Embryonic facial prominence (tissue), 1 donor: ENCODE results near the gene SERP1.
"Not testable (repeated sequence)": the region's sequence is repeated elsewhere in the genome, so short reads cannot be mapped to it uniquely, and the experiment has no call there.

Source experiments
- DNase-seq: peaks from one replicate; pipeline ENCODE4 v3.0.0-alpha.2; 2016; ENCODE audit errors: extremely low spot score

The SERP1 gene

DNA sequence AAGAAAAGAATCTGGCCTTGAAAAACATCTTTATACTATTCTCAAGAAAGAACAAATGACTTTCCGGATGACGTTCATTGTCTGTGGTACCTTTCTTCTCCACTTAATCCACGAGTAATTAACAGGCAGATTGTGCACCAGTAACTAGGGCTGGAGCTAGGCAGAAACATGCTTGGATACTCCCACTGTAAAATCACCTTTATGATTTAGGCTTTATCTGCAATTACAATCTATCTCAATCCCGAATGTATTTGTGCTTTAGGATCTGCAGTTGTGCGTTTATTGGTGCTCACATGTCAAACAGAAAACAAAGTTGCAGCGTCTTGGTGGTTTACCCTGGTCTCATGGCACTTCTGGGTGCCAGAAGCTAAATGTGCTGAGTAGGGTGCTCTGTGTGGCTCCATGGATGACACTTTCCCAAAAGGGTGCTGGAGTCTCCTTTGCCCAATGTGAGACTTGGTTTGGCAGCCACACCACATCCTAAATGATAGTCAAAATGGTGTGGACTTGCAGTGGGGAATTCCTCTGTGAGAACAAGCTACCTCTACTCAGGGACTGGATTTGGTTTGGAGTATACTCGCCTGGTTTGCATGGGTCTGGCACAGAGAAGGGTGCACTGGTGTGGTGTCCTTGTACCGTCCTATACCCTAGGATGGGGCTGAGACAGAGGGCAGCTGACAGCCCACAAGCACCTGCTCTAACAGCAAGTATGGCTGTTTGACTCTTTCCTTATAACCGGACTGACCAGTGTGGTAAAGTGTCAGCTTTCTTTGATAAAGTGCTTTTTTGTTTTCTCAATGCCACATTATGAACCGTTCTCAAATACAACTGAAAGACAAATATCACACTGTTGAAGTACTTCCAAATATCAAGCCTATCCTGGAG is 7.7 kb downstream of the SERP1 start:
- DNase-seq = no peak

DNA sequence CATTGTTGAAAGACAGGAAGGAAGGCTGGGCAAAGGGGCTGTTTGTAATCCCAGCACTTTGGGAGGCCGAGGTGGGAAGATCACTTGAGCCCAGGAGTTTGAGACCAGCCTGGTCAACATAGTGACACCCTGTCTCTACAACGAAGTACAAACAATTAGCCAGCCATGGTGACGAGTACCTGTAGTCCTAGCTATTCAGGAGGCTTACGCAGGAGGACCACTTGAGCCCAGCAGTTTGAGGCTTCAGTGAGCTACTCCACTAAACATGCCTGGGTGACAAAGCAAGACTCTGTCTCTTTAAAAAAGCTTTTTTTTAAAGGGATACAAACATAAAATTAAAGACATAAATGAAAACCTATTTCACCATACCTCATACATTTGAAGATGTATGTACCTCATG is 11.1 kb downstream of the SERP1 start:
- no peak for DNase-seq

DNA sequence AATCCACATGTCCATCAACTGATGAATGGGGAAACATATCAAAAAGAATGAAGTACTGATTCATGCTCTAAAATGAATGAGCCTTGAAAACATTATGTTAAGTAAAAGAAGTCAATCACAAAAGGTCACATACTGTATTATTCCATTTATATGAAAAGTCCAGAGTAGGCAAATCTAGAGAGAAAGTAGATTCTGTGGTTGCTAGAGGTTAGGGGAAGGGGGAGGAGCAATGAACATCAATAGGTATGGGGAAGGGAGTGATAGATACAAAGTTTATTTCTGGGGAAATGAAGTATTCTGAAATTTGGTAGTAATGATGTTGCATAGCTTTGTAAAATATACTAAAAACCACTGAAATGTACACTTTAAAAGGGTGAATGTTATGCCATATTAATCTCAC is 14.5 kb downstream of the SERP1 start:
- no peak for DNase-seq

DNA sequence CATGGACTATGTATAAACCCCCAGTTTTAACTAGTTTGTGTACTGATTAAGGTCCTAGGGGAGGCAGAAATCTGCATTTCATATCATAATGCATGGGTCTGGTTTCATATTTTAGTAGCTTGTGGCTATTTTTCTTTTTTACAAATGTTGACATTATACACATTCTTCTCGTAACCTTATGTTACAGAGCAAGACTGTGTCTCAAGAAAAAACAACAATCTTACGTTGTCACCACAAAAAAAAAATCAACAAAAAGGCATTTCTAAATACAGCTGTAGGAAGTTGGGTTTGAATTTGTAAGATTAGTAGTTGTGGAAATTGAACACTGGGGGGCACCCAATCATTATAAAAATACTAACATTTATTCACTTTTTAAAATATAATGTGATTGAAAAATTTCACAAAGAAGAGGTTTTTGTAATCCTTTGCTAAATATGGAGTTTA is 17.9 kb downstream of the SERP1 start:
- DNase-seq = no peak

DNA sequence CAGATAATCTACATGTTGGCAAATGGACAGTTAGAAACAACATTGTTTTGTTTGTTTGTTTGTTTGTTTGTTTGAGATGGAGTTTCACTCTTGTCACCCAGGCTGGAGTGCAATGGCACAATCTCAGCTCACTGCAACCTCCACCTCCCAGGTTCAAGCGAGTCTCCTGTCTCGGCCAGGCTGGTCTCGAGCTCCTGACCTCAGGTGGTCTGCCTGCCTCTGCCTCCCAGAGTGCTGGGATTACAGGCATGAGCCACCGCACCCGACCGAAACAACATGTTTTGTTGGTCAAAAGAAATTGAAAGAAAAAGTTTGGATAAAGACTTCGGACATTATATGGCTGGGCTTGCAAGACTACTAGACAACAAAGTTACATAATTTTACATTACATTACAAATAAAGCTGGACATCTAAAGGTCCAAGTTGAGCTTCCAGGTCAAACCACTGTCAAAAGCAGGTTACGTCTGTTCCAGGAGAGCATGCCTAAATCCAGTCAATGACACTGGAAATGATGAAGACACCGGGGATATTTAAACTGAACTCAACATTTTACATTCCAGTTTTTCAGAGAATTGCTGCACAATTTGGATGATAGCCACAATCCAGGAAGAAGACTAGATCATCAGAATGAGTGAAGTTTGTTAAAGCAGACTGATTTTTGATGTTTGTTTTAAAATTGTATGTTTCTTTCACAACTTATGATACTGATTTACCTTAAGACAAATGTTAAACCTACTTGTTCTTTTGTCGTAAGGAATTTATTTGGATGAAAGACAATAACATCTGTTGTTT is 18.6 kb downstream of the SERP1 start:
- no peak for DNase-seq

DNA sequence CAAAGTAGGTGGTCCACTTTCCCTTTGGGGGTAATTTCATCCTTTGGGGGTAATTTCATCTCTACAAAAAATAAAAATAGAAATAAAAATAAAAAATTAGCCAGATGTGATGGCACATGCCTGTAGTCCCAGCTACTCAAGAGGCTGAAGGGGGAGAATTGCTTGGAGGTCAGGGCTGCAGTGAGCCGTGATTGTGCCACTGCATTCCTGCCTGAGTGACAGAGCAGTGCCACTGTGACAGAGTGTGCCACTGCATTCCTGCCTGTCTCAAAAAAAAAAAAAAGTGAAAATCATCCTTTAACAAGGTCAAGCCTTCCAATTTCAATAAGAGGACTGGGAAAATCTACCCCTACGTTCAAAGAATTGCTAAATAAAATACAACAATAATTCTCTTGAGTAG is 22.8 kb downstream of the SERP1 start:
- DNase-seq = no peak

DNA sequence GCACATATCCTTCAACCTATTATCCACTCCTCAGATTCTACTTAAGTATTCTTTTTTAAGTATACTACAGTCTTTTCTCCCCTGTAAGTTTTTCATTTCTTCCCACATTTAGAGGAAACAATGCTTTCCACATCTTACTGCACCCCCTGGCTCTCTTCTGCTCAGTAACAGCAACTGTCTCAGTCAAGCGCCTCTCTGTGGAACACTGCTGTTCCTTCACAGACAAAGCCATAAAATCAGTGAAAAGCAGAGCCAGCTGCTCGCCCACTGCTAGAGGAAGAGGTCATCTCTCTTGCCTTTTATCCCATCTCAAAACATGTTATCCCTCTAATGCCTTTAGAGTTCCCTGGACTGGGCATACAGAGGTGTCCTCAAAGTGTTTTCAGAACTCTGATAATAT is 24.8 kb downstream of the SERP1 start:
- no peak for DNase-seq

DNA sequence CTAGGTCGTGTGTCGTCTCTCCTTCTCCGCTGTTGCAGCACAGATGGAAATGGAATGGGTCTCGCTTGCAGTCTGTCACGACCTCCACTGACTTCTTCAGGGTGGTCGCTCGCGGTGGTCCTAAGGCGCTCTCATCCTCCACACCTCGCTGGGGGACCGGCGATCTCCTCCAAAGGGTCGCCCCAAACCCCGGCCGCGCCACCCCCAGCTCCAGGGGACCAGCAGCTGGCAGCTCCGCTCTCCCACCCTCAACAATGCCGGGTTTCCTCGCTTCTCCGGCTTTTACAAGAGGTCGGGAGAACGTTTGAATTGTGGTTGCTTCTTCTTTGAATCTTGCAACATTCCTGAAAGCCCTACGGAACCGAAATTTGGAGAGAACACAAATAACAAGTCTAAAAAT is 25.9 kb downstream of the SERP1 start:
- DNase-seq = no peak

DNA sequence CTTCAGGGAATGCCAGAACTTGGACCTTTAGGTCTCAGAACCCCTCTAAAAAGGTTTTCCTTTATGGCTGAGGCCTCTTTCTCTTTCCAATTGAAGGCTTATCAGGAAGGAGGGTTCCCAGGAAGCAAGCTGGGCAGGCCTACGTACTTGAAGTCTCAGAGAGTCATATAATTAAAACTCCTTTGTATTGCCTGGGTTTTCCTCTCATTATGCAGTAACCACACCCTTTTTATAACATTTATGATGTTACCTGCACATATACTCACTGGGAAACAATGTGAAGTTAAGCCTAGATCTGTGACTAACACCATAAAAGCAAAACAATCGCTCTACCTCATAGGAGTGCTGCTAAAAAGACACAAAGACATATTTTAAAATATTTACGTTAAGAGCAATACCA is 27.3 kb downstream of the SERP1 start:
- DNase-seq = no peak

DNA sequence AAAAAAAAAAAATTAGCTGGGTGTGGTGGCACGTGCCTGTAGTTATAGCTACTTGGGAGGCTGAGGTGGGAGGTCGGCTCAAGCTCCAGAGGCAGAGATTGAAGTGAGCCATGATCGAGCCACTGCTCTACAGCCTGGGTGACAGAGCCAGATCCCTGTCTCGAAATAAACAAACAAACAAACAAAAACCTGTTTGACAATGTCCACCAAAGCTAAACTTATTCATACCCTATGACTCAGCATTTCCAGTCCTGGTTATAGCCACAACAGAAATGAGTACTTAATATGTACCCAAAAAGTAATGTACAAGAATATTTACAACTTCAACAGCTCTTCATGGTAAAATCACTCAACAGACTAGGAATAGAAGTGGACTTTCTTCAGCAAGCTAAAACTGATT is 31.1 kb downstream of the SERP1 start:
- no peak for DNase-seq

DNA sequence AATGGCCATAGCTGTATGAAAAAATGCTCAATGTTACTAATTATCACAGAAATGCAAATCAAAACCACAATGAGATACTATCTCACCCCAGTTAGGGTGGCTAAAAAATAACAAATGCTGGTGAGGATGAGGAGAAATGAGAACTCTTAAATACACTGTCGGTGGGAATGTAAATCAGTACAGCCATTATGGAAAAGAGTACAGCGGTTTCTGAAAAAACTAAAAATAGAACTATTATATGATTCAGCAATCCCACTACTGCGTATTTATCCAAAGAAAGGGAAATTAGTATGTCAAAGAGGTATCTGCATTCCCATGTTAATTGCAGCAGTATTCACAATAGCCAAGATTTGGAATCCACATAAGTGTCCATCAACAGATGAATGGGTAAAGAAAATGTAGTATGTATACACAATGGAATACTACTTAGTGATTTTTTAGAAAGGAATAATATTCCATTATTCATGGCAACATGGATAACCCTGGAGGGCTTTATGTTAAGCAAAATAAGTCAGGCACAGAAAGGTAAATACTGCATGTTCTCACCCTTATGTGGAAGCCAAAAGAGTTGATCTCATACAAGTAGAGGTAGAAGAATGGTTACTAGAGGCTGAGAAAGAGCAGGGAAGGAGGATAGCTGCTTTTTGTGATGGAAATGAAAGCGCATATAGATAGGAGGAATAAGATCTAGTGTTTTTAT is 35.0 kb downstream of the SERP1 start:
- DNase-seq = no peak

DNA sequence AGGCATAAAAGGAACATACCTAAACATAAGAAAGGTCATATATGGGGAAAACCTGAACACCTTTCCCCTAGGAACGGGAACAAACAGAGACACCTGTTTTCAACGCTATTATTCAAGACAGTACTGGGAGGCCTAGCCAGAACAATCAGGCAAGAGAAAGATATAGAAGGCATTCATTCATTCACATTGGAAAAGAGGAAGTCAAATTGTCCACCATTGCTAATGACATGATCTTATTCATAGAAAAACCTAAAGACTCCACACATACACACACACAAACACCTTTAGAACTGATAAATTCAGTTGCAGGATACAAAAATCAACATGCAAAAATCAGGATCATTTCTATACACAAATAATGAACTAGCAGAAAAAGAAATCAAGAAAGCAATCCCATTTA is 36.5 kb downstream of the SERP1 start:
- DNase-seq = no peak

DNA sequence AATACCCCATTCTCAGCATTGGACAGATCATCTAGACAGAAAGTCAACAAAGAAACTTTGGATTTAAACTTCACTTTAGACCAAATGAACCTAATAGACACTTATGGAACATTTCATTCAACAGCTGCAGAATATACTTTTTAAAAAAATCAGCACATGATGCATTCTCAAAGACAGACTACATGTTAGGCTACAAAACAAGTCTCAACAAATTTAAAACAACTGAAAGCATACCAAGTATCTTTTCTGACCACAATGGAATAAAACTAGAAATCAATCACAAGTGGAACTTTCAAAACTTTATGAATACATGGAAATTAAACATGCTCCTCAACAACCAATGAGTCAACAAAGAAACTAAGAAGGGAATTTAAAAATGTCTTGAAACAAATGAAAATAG is 37.9 kb downstream of the SERP1 start:
- DNase-seq = no peak

DNA sequence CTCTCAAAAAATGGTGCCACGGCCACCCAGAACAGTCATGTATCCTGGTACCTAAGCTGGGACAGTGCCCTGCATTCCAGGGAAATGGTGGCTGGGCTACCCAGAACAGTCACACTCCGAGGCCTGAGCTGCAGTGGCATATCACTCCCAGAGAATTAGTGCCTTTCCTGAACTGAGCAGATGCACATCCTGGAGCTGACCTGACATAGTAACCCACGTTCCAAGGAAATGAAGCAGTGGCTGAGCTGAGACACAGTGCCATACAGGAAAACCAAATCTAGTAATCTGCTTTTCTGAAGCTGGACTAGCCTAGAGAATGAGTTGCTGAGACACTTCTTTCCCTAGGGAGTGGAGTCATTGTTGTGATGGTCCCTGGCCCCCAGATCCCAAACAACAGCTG is 41.8 kb downstream of the SERP1 start:
- no peak for DNase-seq

DNA sequence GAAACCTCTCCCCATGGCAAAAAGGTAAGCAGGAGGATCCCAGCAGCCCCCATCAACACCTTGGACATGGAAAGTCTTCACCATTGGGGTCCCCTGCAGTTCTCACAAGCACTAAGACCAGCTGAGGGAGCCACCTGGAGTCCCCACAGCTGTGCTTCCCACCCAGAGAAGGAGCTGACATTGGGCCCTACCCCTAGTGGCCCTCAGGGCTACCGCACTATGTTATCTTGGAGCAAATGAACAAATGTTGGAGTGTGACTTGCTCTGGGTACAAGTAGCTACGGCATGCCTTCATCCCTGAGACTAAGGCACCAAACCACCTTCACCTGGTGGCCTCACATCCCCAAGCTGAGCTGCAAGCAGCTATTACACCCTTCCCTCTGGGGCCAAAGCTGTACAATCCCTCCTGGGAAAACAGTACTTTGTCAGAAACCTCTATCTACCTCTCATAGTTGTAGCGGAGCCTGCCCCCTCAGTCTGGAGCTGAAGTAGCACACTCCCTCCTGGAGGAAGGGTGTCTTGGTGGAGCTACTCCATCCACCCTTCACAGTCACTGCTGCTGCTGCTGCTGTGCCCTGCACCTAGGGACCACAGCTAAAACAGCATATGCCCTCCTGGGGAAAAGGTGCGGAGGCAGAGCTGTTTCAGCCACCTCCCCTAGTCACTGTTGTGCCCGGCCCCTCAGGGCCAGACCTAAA is 42.7 kb downstream of the SERP1 start:
- DNase-seq = no peak

DNA sequence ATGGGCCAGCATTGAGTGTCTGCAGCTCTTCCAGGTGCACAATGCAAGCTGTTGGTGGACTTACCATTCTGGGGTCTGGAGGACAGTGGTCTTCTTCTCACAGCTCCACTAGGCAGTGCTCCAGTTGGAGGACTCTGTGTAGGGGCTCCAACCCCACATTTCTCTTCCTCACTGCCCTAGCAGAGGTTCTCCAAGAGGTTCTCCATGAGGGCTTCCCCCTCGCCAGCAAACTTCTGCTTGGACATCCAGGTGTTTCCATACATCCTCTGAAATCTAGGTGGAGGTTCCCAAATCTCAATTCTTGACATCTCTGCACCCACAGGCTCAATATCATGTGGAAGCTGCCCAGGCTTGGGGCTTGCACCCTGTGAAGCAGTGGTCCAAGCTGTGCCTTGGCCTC is 45.3 kb downstream of the SERP1 start:
- not testable (repeated sequence) for DNase-seq

DNA sequence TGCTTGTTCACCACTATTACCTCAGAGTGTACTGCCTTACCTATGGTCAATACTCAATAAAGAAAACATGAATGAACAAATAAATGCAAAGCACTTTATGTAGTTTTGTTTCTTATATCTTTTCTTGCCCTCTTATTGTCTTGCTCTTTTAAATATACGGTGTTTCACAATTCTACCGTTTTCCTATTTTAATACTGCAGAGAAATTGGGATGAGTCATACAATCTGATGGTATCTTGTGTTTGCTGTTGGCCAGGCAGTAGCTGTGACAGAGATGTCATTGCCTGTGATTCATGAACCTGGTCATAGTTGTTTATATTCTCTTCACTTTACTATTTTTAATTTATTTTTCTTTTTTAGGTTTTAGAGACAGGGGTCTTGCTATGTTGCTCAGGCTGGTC is 48.3 kb downstream of the SERP1 start:
- no peak for DNase-seq

DNA sequence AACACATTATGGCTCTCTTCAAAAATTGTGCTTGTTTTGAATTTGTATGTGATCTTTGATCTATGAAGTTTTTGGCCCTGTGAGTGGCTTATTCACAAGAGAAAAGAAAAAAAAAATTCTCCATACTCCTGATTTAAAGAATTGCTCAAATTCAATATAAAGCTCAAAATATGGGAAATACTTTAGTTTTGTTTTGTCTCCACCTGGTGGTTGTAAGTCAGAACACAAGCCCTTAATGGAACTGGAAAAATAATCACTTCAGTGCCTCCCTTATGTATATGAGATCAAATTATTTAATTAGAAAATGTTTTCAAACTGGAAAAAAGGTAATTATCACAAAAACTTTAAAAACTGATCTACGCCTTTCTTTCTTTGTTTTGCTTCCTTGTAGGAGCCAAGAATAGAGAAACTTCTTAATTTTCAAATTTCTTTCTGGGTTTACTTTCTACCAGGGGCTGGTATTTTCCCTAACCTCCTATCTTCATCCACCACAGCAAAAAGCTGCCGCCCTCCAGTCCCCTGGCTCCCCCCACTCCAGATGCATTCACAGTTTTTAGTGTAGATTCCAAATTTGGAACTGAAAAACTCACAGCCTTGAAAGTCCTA is 50.6 kb downstream of the SERP1 start:
- peak; percentile 43 for DNase-seq

DNA sequence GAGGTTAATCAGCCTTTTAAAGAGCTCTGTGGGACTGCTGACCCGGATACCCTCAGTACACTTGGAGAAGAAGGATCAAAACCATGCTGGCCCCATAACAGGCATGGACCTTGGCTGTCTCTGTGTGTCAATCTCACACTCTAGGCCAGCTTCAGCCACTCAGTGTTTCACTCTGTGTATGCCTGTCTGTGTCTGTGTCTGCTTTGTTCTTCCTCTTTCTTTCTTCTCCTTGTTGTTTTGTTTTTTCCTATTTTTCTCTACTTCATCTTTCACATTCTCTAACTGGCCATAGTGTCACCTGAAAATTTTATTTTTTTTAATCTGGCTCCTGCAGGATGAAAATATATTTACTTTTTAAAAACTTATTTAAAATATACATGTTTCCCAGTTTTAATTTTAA is 51.1 kb downstream of the SERP1 start:
- no peak for DNase-seq

DNA sequence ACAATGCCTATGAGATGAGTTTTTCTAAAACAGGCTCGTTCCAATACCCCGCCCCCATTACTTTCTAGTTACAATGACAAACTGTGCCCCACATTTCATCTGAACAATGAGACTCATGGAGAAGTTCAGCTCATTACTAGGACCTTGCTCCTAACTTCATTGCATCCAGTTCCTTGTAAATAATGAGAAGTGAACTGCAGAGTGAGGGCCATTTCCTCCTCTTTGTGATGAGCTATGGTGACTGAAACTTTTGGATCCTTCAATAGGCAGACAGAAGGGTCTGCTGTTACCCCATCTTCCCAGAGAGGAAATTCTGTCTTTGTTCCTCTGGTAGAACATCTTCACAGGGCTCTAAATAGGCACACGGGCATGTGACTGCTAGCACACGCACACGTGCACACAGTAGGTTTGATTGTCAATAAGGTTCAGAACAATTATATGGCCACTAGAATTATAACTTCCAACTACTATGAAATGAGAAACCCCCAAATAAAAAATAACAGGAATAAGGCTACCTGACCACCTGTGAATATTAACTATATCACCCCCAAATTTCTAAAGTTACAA is 51.8 kb downstream of the SERP1 start:
- DNase-seq = no peak
